ENCODE measurements around the gene TOMM34.

TOMM34 gene

DNA sequence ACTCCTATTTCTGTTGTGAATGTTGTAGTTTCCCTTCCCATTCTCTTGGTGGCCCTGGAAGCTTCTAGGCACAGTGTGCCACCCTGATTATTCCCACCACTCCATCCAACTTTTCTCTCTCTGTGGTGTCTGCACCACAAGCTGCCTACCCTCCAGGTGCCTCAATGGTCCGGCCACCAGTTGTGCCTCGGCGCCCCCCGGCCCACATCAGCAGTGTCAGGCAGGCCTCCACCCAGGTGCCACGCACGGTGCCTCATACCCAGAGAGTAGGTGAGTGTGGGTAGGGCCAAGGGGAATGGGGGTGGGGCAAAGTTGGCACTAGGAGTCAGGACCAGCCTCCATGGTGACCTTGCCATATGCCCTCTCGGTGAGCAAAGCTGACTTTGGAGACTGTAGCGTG, 27.3 kb downstream of the TOMM34 start:
- Histone ChIP-seq H3K9ac (ENCODE audit: low read depth, low read length, poor library complexity, severe bottlenecking) (no peak overlapping the region), H3K9me2 (replicated peaks; ENCODE audit: low read depth, low read length) (no peaks in the 10 kb centered on the region), H3K4me3 (ENCODE audit: low read length, poor library complexity, severe bottlenecking) (no peak overlapping the region), H3K79me2 (ENCODE audit: insufficient read depth, low read length) (no peaks in the 10 kb centered on the region), H3K27me3 (ENCODE audit: insufficient read depth, low read length, poor library complexity, severe bottlenecking) (no peaks in the 10 kb centered on the region), H2AFZ (ENCODE audit: low read length) (no peak overlapping the region), H3F3A (ENCODE audit: low read depth) (no peaks in the 10 kb centered on the region), H4K20me1 (ENCODE audit: insufficient read depth, low read length, poor library complexity, severe bottlenecking) (no peaks in the 10 kb centered on the region), H3K4me1 (ENCODE audit: insufficient read depth, low read length, poor library complexity, severe bottlenecking) (no peaks in the 10 kb centered on the region), H3K9me3 (ENCODE audit: insufficient read depth, low read depth, low read length) (no peaks in the 10 kb centered on the region), H3K4me2 (ENCODE audit: low read depth, low read length, poor library complexity, severe bottlenecking) (no peak overlapping the region), H3K36me3 (ENCODE audit: insufficient read depth, low read length) (peaks cover 9% of the 10 kb centered on the region; the same call in 1 of the 2 replicates)
- TF ChIP-seq EZH2phosphoT487 (IDR thresholded peaks at IDR 0.05; ENCODE audit: borderline replicate concordance) = no peak
- TF ChIP-seq, protein P1, sequence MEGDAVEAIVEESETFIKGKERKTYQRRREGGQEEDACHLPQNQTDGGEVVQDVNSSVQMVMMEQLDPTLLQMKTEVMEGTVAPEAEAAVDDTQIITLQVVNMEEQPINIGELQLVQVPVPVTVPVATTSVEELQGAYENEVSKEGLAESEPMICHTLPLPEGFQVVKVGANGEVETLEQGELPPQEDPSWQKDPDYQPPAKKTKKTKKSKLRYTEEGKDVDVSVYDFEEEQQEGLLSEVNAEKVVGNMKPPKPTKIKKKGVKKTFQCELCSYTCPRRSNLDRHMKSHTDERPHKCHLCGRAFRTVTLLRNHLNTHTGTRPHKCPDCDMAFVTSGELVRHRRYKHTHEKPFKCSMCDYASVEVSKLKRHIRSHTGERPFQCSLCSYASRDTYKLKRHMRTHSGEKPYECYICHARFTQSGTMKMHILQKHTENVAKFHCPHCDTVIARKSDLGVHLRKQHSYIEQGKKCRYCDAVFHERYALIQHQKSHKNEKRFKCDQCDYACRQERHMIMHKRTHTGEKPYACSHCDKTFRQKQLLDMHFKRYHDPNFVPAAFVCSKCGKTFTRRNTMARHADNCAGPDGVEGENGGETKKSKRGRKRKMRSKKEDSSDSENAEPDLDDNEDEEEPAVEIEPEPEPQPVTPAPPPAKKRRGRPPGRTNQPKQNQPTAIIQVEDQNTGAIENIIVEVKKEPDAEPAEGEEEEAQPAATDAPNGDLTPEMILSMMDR (conservative IDR thresholded peaks at IDR 0.05; ENCODE audit: low read length) = no peak

- Histone ChIP-seq H3K9me3 (ENCODE audit: insufficient read depth, low read depth, low read length) (no peaks in the 10 kb centered on the region), H3F3A (ENCODE audit: low read depth) (no peaks in the 10 kb centered on the region), H4K20me1 (ENCODE audit: insufficient read depth, low read length, poor library complexity, severe bottlenecking) (no peaks in the 10 kb centered on the region), H3K9ac (ENCODE audit: low read depth, low read length, poor library complexity, severe bottlenecking) (no peak overlapping the region), H3K79me2 (ENCODE audit: insufficient read depth, low read length) (no peaks in the 10 kb centered on the region), H3K27me3 (ENCODE audit: insufficient read depth, low read length, poor library complexity, severe bottlenecking) (no peaks in the 10 kb centered on the region), H3K4me2 (ENCODE audit: low read depth, low read length, poor library complexity, severe bottlenecking) (no peak overlapping the region), H2AFZ (ENCODE audit: low read length) (no peak overlapping the region), H3K9me2 (replicated peaks; ENCODE audit: low read depth, low read length) (no peaks in the 10 kb centered on the region), H3K4me3 (ENCODE audit: low read length, poor library complexity, severe bottlenecking) (no peak overlapping the region), H3K4me1 (ENCODE audit: insufficient read depth, low read length, poor library complexity, severe bottlenecking) (no peaks in the 10 kb centered on the region), H3K36me3 (ENCODE audit: insufficient read depth, low read length) (peaks cover 9% of the 10 kb centered on the region; the same call in 1 of the 2 replicates)
- no peak for TF ChIP-seq EZH2phosphoT487 (IDR thresholded peaks at IDR 0.05; ENCODE audit: borderline replicate concordance)
- TF ChIP-seq, protein P1 (conservative IDR thresholded peaks at IDR 0.05; ENCODE audit: low read length) = no peak
Measured at GRCh38 chr20:44931911-44932310, 28.3 kb downstream of the TOMM34 start.

- H3K36me3 ChIP-seq (ENCODE audit: insufficient read depth, low read length) = peaks cover 9% of the 10 kb centered on the region; the same call in 1 of the 2 replicates
- no peaks in the 10 kb centered on the region for H3F3A ChIP-seq (ENCODE audit: low read depth)
- no peak overlapping the region for H3K9ac ChIP-seq (ENCODE audit: low read depth, low read length, poor library complexity, severe bottlenecking)
- H3K9me3 ChIP-seq (ENCODE audit: insufficient read depth, low read depth, low read length) = no peaks in the 10 kb centered on the region
- H2AFZ ChIP-seq (ENCODE audit: low read length) = no peak overlapping the region
- H3K79me2 ChIP-seq (ENCODE audit: insufficient read depth, low read length) = no peaks in the 10 kb centered on the region
- no peaks in the 10 kb centered on the region for H4K20me1 ChIP-seq (ENCODE audit: insufficient read depth, low read length, poor library complexity, severe bottlenecking)
- H3K27me3 ChIP-seq (ENCODE audit: insufficient read depth, low read length, poor library complexity, severe bottlenecking) = no peaks in the 10 kb centered on the region
- H3K4me2 ChIP-seq (ENCODE audit: low read depth, low read length, poor library complexity, severe bottlenecking) = no peak overlapping the region
- H3K4me1 ChIP-seq (ENCODE audit: insufficient read depth, low read length, poor library complexity, severe bottlenecking) = no peaks in the 10 kb centered on the region
- no peaks in the 10 kb centered on the region for H3K9me2 ChIP-seq (replicated peaks; ENCODE audit: low read depth, low read length)
- no peak overlapping the region for H3K4me3 ChIP-seq (ENCODE audit: low read length, poor library complexity, severe bottlenecking)
- no peak for TF ChIP-seq EZH2phosphoT487 (IDR thresholded peaks at IDR 0.05; ENCODE audit: borderline replicate concordance)
- TF ChIP-seq, protein P1 (conservative IDR thresholded peaks at IDR 0.05; ENCODE audit: low read length) = no peak
Measured at GRCh38 chr20:44930517-44931168, 29.6 kb downstream of the TOMM34 start.

All from Loucy (cell line).